Mucosa of descending colon (tissue), 3 donors: Measurements from ENCODE around the gene FLRT1. TPM values are rescaled to one million over a fixed set of nuclear protein-coding genes. Genes with fewer than 3 reads are reported as not detected.

Experiments
- ATAC-seq: fragments of 200-7000 bp; cut with Tn5 transposase; one replicate; pipeline ENCODE4 v1.9.1; 2020; ENCODE audit warnings: mild to moderate bottlenecking, moderate library complexity
- DNase-seq, 3 donors: peaks; one replicate each; pipeline ENCODE4 v3.0.0-alpha.2; 2020
- H3K36me3 ChIP-seq: fragments of 200-600 bp; one replicate; pipeline ENCODE4 v1.8.0; 2021; ENCODE audit warnings: low read depth, mild to moderate bottlenecking
- H3K4me1 ChIP-seq: fragments of 200-600 bp; one replicate; pipeline ENCODE4 v1.8.0; 2021; ENCODE audit warnings: low read depth, mild to moderate bottlenecking
- H3K4me3 ChIP-seq: fragments of 200-600 bp; one replicate; pipeline ENCODE4 v1.8.0; 2021; ENCODE audit warnings: mild to moderate bottlenecking
- H3K9me3 ChIP-seq: fragments of 200-600 bp; one replicate; pipeline ENCODE4 v1.8.0; 2021; ENCODE audit warnings: mild to moderate bottlenecking
- CTCF ChIP-seq: fragments of 200-600 bp; IDR thresholded peaks from one replicate; pipeline ENCODE4 v1.8.0; 2022; ENCODE audit warnings: antibody characterized with exemption, mild to moderate bottlenecking
- intact Hi-C, 2 donors: fragments of 100-400 bp; cut with DNase I in 1 of 2; cut with micrococcal nuclease in 1 of 2; formaldehyde crosslinking; loops; one replicate each; pipeline versions ENCODE4 v1.11.0 to v1.11.1; 2022; cut with DNase I, micrococcal nuclease
- total RNA-seq, 3 donors: library from RNA; stranded (reverse); fragmentation: NEBNext Ultra II Directional in 2 of 3; extraction: Animal tissue kit (Norgen Biotek cat#: 25700) in 2 of 3; gene quantifications; one replicate each; pipeline versions ENCODE4 v1.2.1 to v1.2.4, GENCODE V29; 2021 to 2023
- donor health status: DM: no; HTN: no; CAD: no; lungs with moderate emphysema.
- donor health status: DM: no; HTN: no; CAD: no.
- donor health status: DM: no; HTN: yes; CAD: no.

The FLRT1 gene
- total RNA-seq, 3 donors from 2014 or later, result 0.31 to 8.9 (median 0.38) TPM

GRCh38 chr11:64065712-64066111 is 30.0 kb downstream of the FLRT1 start:
- intact Hi-C loops, result no loop called here
- Histone ChIP-seq H3K4me1 (no peaks in the 10 kb centered on the region), H3K36me3 (no peaks in the 10 kb centered on the region), H3K9me3 (no peaks in the 10 kb centered on the region), H3K4me3 (no peak overlapping the region)
- DNase-seq (no peak), ATAC-seq (no peak)
- no peak for TF ChIP-seq CTCF

- H3K4me3 ChIP-seq, result no peak overlapping the region
- H3K9me3 ChIP-seq, result no peaks in the 10 kb centered on the region
- no peaks in the 10 kb centered on the region for H3K36me3 ChIP-seq
- DNase-seq, result no peak
- TF ChIP-seq CTCF, result no peak
- no peak for ATAC-seq
- intact Hi-C loops, result no loop called here
- no peaks in the 10 kb centered on the region for H3K4me1 ChIP-seq
Measured at GRCh38 chr11:64067230-64067993, 31.7 kb downstream of the FLRT1 start.

GRCh38 chr11:64068705-64069400 is 33.1 kb downstream of the FLRT1 start:
- intact Hi-C loops, result no loop called here
- Histone ChIP-seq H3K9me3 (no peaks in the 10 kb centered on the region), H3K4me1 (no peaks in the 10 kb centered on the region), H3K36me3 (no peaks in the 10 kb centered on the region), H3K4me3 (no peak overlapping the region)
- ATAC-seq, result no peak
- TF ChIP-seq CTCF, result no peak
- DNase-seq, result no peak

GRCh38 chr11:64069401-64070313 is 33.9 kb downstream of the FLRT1 start:
- no peak for TF ChIP-seq CTCF
- intact Hi-C loops, result no loop called here
- Histone ChIP-seq H3K4me3 (no peak overlapping the region), H3K4me1 (no peaks in the 10 kb centered on the region), H3K36me3 (no peaks in the 10 kb centered on the region), H3K9me3 (no peaks in the 10 kb centered on the region)
- no peak for ATAC-seq
- no peak for DNase-seq

- Histone ChIP-seq H3K4me3 (no peak overlapping the region), H3K4me1 (no peaks in the 10 kb centered on the region), H3K9me3 (no peaks in the 10 kb centered on the region), H3K36me3 (no peaks in the 10 kb centered on the region)
- ATAC-seq, result no peak
- intact Hi-C loops, result no loop called here
- no peak for TF ChIP-seq CTCF
- DNase-seq, result no peak
Measured at GRCh38 chr11:64070314-64070681, 34.6 kb downstream of the FLRT1 start.
